ENCODE data around the gene ALDH7A1.

- TF ChIP-seq CTCF (IDR thresholded peaks at IDR 0.05; ENCODE audit: insufficient read depth, low read depth, low read length) (no peak), EZH2 (IDR thresholded peaks at IDR 0.05; ENCODE audit: insufficient read depth, low read length) (no peak)
Measured at GRCh38 chr5:126512451-126512850, 82.6 kb downstream of the ALDH7A1 start.

All from astrocyte (in vitro differentiated cells and primary cell).